Stimulated activated CD8-positive, alpha-beta memory T cell treated with anti-CD3 and anti-CD28 coated beads, Interleukin-15, amount 100 ng/mL, for 48 hours (primary cell): ENCODE results near the gene HS6ST1.
A peak's percentile ranks its signal among the peaks of the same experiment; 100 is the strongest.

Source experiments
- DNase-seq, 2 donors: peaks; one replicate each; pipeline ENCODE4 v3.0.0-alpha.2; 2020; ENCODE audit warnings: low read depth in 2 of 2

Gene HS6ST1, protein sequence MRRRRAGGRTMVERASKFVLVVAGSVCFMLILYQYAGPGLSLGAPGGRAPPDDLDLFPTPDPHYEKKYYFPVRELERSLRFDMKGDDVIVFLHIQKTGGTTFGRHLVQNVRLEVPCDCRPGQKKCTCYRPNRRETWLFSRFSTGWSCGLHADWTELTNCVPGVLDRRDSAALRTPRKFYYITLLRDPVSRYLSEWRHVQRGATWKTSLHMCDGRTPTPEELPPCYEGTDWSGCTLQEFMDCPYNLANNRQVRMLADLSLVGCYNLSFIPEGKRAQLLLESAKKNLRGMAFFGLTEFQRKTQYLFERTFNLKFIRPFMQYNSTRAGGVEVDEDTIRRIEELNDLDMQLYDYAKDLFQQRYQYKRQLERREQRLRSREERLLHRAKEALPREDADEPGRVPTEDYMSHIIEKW

GRCh38 chr2:128318776-128319464 lies at the start of gene HS6ST1:
HS6ST1 (minus strand) TSS chr2:128318868; CDS start chr2:128318563, 305 bp downstream.
- peak; percentile 81 to 85 for DNase-seq

DNA sequence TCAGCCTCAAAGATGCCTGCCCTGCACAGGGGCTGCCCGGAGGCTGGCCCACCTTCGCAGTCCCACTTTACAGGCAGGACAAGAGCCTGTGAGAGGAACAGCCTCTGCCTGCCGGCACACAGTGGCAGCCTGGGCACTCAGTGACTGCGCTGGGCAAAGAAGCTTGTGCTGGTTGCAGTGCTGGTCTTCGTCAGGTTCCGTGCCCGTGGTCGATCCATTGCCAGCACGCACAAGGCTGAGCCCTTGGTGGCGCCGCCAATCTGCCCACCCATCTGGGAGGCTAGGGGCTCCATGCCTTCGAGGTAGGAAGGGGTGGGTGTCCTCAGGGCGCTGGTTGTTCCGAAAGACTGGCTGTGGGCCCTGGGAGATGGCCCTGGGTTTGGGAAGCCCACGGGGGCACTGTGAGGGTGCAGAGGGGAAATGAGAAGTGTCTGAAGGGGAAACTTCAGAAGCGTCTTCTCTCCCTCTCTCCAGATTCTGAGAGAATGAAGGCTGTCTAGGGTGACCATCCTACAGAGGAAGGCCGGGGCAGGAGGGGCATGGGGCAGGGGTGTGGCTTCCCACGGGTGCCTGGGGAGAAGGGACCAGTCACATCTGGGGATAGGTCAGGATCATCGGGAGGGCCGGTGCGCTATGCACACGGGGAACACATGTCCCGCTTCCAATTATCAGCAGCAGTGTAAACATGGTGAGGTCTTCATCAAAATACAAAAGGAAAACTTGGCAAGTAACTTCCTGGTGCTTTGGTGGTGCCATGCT lies 49.1 kb upstream of the HS6ST1 start:
- DNase-seq: no peak

GRCh38 chr2:128366713-128367511 lies 48.2 kb upstream of the HS6ST1 start:
- no peak for DNase-seq

GRCh38 chr2:128365217-128365905 lies 46.7 kb upstream of the HS6ST1 start:
- DNase-seq: no peak

DNA sequence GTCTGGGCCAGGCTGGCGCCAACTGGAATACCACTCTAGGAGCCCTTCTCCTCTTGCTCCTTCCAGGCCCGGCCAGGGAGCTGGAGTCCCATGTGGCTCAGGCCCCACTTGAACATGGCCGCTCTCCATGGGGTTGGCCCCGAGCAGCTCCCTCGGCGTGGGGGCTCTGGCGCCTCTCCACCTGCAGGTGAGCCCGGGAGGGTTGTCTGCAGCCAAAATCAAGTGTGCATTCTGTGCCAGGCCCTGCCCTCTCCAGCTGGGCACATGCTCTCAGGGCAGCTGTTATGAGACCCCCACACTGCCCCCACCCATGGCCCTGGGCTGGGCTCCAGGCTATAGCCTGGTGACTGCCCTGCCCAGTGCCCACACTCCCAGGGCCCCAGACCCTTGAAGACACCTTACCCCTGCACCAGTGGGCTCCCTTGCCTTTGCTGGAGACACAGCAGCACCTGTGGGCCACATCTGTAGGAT lies 45.8 kb upstream of the HS6ST1 start:
- DNase-seq: no peak

DNA sequence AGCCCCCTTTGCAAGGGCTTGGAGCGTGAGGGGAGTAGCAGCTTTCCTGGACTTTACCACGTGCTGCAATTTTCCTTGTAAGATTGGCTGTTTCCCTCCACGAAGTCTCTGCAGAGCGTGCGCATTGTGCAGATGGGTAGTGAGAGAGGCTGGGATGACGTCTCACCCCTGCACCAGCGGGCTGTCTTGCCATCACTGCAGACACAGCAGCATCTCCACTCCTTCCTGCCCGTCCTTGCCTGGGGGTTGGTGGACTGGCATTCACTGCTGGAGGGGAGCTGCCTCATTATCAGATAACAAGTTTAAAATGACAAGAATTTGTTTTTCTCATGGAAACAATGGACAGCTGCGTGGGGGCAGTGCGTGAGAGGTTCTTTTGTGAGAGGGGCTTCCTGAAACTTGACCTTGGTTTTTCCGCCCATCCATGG lies 45.3 kb upstream of the HS6ST1 start:
- DNase-seq: no peak

DNA sequence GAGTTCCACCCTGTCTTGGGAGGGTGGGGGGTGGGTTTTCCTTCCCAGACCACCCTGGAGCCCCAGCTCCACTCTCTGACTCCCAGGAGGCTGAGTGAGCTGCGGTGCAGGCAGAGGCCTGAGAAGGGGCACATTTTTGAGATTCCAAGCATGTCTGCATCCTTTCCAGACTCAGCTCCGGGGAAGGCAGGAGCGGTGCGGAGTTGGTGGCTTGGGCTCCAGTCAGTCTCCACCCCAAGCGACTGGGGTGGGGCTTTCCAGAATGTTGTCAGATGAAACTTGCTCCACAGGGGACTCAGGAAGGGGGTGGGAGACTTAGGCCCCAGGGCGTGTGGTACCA lies 44.2 kb upstream of the HS6ST1 start:
- DNase-seq: no peak

GRCh38 chr2:128362176-128362888 lies 43.7 kb upstream of the HS6ST1 start:
- DNase-seq: no peak

- DNase-seq: no peak
Measured at GRCh38 chr2:128361376-128362131, 42.9 kb upstream of the HS6ST1 start.

DNA sequence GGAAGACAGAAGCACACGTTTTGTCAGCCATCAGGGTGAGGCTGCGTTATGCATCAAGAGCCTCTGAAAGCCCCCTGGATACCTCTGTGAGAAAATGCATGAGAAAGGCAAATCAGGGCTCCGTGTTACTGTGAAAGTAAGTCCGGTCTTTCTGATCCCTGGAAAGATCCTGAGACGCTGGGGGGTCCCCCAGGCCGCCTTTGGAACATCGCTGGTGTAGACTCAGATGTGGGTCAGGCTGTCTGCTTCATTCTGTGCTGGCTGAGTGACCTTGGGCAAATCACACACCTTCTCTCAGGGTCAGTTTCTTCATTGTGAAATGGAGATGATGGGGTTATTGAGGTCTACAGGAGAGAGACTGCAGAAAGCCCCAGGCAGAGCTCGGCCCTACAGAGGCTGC lies 42.0 kb upstream of the HS6ST1 start:
- no peak for DNase-seq

DNA sequence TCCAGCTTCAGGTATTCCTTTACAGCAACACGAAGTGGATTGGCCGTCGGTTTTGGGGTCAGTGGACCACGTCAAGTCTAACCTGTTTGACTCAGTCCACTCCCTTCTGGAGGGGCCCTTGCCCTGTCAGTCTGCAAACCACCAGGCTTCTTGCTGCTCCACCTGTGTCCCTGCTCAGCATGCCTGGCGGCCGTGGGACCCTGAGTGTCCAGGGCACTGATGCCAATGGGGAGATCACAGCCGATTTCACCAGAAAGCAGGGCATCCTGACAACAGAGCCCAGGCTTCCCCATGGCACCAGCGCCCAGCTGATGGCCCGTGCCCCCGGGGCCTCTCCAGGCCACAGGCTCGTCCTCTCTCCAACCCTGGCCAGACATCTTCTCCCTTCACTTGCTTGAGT lies 41.2 kb upstream of the HS6ST1 start:
- DNase-seq: no peak

GRCh38 chr2:128358941-128359731 lies 40.5 kb upstream of the HS6ST1 start:
- no peak for DNase-seq

DNA sequence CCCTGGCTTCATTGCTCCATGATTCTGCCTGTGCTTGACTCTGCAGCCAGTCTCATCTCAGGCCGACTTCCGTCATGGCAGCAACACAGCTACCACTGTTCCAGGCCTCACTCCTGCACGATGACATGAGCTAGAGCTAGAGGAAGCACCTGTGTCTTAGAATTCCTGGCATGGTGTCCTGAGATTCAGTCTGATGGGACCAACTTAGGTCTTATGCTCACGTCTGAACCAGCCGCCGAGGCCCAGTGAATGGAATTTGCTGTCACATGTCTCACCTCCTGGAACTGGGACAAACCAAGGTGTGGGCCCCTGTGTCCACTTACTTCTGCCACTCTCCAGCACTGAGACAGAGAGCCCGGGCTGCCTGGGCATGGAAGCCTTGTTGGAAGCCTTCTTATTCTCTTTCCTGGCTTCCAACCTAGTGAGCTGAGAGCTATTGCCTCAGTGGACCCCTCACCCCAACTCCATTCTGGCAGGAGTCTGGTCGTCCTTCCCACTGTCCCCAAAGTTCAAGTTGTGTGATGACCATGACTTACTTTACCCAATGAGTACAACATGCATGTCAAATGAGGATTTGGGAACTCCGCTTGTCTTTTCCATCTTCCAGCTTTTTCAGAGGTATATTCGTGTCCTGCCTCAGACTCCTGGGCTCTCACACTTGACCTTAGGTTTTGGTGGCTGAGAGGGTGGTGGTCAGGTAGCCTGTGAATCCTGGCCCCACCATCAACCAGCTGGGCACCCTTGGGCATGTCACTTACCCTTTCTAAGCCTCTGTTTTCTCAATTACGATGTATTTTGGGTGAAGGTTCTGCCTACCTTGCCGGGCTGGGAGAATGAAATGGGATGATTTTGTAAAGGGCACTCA lies 39.1 kb upstream of the HS6ST1 start:
- DNase-seq: no peak

GRCh38 chr2:128356127-128356526 lies 37.5 kb upstream of the HS6ST1 start:
- no peak for DNase-seq

DNA sequence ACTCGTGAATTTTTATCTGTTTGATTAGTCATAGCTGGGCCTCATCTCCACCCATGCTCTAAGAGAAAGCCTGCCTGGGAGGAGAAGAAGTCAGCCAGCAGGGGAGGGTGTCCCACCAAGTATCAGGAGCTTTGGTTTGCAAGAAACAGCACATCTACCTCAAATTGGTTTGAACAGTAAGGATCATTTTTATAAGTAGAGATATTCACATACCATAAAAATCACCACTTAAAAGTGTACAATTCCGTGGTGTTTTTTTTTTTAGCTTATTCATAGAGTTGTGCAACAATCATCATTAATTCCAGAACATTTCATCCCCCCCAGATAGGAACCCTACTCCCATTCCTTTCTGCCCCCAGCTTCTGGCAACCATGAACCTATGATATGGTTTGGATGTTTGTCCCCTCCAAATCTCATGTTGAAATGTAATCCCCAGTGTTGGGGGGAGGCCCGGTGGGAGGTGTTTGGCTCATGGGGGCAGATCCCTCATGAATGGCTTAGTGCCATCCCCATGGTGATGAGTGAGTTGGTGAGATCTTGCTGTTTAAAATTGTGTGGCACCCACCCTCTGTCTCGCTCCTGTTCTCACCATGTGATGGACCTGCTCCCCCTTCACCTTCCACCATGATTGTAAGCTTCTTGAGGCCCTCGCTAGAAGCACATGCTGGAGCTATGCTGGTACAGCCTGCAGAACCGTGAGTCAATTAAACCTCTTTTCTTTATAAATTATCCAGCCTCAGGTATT lies 36.2 kb upstream of the HS6ST1 start:
- DNase-seq: no peak

DNA sequence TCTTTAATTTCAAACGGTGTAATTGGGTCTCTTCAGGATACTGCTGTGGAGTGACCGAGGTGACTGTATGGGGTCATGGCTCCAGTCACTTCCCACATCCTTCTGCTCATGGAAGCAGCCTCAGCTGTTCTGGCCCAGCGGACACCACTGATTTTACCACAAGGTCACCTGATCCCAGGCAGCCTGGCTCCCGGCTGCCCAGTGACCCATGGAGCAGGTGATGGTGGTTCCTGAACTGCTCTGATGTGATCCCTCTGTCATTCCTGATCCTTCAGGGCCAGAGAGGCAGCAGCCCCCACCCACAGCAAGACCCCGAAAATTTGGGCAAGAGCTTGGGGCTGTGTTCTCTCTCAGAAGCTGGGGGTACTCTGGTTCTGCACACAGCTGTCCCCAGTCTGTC lies 35.5 kb upstream of the HS6ST1 start:
- DNase-seq: no peak

- DNase-seq: no peak
Measured at GRCh38 chr2:128350736-128351135, 32.1 kb upstream of the HS6ST1 start.
